Measurements from ENCODE around the gene RAD51B.
"Not testable (repeated sequence)": the region's sequence is repeated elsewhere in the genome, so short reads cannot be mapped to it uniquely, and the experiment has no call there.

RAD51B gene

DNA sequence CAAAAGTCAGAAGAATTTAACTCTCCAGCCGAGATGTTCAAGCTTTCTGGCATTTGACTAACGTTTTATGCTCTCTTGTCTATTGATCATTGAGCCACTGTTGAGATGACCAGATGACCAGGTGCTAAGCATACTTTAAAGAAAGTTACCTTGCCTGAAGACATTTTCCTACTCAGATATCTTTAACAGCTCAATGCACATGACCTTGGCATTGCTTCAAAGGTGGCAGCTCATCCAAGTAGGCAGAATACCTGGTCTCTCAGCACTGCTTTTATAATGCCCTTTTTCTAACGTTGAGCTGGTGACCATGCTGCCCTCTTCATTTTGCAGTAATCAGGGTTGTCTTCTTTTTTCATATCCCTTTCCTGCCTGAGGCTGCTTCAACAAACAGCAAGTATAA, 358.1 kb downstream of the RAD51B start:
- no peak for DNase-seq (ENCODE audit: low spot score)

GRCh38 chr14:68178282-68178681, 358.7 kb downstream of the RAD51B start:
- no peak for DNase-seq (ENCODE audit: low spot score)

GRCh38 chr14:68181519-68182326, 362.1 kb downstream of the RAD51B start:
- no peak for DNase-seq (ENCODE audit: low spot score)

- no peak for DNase-seq (ENCODE audit: low spot score)
Measured at GRCh38 chr14:68182492-68182891, 362.9 kb downstream of the RAD51B start.

- not testable (repeated sequence) for DNase-seq (ENCODE audit: low spot score)
Measured at GRCh38 chr14:68186500-68187276, 367.1 kb downstream of the RAD51B start.

DNA sequence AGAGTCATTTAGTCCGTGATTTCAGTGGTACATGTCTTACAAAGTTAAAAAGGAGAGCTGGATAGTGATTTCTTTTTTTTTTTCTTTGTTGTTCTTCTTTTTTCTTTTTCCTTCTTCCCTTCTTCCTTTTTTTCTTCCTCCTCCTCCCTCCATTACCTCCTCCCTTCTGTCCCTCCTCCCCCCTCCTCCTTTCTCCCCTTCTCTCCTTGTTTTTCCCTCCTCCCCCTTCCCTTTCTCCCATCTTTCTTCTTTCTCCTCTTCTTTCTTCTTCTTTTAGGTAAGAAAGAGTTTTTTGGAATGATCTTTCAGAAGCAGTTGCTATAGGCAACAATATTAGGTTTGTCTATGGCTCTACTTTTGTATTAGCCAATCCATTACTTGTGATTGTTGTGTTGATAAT, 368.6 kb downstream of the RAD51B start:
- no peak for DNase-seq (ENCODE audit: low spot score)

DNA sequence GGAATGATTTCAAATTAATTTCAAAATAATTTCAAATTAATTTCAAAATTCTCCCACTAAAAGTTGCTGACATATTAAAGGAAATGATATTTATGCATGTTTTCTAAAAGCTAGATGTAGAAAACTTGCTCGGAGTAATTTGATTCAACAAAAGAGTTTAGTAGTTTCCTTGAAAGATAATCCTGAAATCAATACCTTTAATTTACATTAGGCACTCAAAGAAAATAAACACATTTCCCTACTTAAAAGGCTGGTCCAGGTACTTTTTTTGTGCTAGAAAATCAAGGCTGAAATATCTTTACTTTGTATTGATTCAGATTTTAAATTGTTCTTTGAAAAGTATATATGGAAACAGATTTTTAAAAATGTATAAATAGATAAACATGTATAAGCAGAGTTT, 370.5 kb downstream of the RAD51B start:
- DNase-seq (ENCODE audit: low spot score): no peak

DNA sequence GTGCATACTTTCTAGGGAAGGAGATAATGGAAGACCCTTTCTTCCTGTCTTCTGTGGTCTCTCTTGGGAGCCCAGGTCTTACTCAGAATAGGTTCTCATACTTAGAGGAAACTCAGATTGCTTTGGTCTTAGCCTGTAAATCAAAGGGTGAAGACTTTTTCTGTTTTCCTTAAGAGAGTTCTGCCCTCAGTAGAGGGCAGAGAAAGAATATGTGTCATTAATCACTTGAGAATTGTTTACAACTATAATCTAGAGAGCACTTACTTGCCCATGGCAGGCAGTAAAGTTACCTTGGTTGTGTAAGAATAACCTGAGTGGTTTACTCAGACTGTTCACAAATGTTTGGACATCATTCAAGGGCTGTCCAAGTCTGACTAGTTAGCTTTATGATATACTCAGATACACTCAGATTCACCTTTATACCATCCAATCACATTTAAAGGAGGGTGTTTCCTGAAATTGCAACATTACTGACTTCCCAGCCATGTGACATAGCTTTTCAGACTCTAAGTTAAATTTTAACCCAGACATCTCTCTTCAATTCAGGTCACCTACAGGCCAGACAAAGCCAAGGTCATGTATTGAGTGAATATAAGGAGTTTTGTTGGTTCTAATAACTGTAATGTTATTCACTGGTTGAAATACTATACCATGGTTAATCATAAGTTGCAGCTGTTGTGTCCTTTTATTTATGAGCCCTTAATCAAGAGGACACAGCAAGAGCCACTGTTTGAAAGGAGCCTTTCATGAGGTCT, 372.2 kb downstream of the RAD51B start:
- DNase-seq (ENCODE audit: low spot score): no peak

- no peak for DNase-seq (ENCODE audit: low spot score)
Measured at GRCh38 chr14:68192935-68193334, 373.4 kb downstream of the RAD51B start.

DNA sequence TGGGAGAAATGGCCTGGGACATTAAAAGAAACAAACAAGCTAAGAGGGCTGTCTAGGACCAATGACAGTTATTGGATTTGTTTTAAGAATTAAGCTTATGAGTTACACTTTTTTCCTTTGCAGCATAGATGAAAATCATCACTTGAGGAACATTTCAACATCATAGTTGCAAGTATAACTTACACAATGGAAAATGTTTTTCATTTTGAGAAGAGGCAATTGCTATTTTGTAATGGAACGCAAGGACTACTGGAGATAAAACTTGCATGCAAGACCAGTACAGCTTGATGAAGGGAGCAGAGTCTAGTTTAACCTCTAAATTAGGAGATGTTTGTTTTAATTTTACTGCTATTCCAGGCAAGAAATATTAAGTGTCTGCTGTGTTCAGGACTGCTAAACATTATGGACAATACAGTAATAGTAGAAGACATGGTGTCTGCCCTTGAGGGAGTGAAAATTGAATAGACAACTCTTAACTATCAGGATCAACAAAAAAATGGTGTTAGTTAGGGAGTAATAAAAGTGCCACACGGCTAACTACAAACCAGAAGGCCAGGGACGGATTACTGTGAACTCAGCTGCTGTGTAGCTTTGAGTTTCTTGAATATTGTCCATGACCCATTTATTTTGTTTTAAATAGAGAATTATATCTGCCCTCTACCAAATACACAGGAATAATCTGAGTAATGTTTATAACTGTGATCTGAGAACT, 374.5 kb downstream of the RAD51B start:
- no peak for DNase-seq (ENCODE audit: low spot score)

- no peak for DNase-seq (ENCODE audit: low spot score)
Measured at GRCh38 chr14:68195126-68195525, 375.5 kb downstream of the RAD51B start.

GRCh38 chr14:68198713-68199495, 379.3 kb downstream of the RAD51B start:
- no peak for DNase-seq (ENCODE audit: low spot score)

DNA sequence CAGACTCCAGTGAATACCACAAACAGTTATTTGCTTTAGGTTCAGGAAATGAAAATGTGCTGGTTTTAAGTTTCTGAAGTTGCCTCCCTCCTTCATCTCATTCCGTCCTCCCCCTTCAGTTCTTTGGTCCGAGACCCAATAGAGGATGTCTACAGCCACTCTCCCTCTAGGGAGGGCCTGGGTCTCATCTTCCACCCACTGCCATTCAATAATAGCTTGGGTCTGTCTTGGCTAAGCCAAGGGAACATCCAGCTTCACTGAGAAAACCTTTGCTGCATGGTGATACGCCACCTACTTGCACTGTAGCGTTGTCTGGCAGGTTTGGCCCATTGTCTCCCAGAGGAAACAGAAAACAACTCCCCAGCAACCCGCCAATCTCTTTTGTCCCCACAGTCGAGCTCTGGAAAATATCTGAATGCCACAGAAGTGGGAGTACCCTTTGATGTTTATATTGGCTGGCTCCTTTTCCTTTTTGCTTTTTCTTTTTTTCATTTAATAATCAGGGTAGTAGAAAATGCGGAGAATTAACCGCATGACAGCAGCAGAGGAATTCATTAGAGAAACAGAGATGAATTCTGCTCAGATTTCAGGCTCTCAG, 380.1 kb downstream of the RAD51B start:
- no peak for DNase-seq (ENCODE audit: low spot score)

- no peak for DNase-seq (ENCODE audit: low spot score)
Measured at GRCh38 chr14:68203871-68204270, 384.3 kb downstream of the RAD51B start.

DNA sequence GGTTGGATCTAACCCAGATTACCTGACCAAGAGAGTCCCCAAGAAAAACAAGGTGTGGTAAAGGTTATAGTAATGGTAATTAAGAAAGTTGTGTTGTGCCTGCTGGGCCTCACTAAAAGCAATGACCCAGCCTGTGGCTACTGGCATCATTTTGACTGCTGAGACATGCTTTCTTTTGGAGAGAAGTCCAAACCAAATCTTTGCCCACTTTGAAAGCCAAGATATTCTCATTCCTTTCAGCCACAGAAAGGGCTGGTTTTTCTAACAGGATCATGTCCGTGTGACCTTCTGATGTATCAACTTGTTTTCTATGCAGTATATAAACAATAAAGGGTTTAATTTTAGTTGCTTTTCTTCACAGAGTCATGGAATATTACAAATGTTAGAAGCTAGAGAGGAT, 388.6 kb downstream of the RAD51B start:
- DNase-seq (ENCODE audit: low spot score): no peak

GRCh38 chr14:68208626-68209317, 389.2 kb downstream of the RAD51B start:
- DNase-seq (ENCODE audit: low spot score): no peak

DNA sequence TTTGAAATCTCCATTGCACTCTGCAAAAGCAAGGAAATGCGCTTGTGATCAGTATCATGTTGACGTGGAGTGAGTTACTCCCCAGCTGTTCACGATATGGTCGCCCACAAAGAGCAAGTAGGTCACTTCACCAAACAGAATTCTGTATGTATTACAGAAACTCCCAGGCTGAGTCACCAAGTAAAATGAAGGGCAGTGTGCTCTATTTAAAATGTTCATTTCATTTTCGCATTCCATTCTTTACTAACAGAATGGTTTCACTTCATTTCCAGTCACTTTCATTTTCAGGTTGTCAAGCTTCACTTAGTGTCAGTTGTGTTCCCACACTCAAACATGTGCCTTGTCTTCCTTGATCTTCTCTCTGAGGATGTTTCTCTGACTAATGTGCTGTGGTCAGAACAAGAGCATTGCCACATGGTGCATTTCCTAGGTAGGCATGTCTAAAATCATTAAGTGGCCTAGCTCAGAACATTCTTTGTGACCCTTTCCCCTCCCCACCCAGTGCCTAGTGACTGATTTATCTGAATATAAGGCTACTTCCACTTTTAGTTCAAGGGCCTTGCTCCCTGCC, 391.2 kb downstream of the RAD51B start:
- DNase-seq (ENCODE audit: low spot score): no peak

DNA sequence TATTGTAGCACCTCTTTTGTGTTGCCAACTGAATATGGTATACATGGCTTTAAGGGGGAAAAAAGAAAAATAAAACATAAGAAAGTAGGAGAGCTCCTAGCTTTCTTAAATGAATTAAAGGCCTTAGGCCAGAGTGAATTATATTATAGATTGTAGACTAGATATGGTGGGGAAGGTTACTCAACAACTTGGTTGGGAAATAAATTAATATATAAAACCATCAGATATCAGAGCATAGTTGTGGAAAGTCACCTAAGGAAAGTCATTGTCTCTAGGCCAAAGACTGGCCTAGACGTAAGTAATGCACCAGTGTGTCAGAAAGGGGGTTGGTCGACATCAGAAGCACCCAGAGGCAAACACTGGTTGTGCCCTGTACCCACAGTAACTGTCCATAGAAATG, 391.8 kb downstream of the RAD51B start:
- no peak for DNase-seq (ENCODE audit: low spot score)

DNA sequence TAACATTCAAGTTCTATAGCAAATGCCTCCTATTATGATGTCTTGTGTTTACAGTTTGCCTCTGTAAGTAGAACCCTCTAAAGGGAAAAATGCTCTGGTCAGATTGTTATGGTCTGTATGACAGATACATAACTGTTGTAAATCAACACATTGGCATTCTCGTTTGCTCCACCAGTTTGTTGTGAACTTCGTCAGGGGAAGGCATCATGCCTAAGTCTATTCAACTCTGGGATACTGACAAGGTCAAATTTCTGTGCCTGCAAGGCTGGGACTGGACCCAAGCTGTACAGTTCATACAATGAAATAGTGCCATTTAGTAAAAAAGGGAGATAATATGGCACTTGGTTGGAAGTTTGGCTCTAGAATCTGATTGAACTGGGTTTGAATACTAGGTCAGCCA, 392.3 kb downstream of the RAD51B start:
- no peak for DNase-seq (ENCODE audit: low spot score)

- DNase-seq (ENCODE audit: low spot score): no peak
Measured at GRCh38 chr14:68212361-68212760, 392.8 kb downstream of the RAD51B start.

Data from RKO (cell line).